Neutrophil (primary cell): ENCODE results near the gene TBX21.

ENCODE experiments used
- H3K27ac ChIP-seq: fragments of 200-600 bp; sonication (generic); 2 replicates; pipeline ENCODE4 v1.5.1; 2016; ENCODE audit warnings: mild to moderate bottlenecking, moderate library complexity
- H3K27me3 ChIP-seq: fragments of 200-600 bp; sonication (generic); 2 replicates; pipeline ENCODE4 v1.6.0; 2016; ENCODE audit warnings: mild to moderate bottlenecking
- H3K36me3 ChIP-seq: fragments of 200-600 bp; sonication (generic); 2 replicates; pipeline ENCODE4 v1.5.1; 2017
- H3K4me1 ChIP-seq, 2 experiments: fragments of 200-600 bp in 1 of 2; sonication (generic) in 1 of 2; 1 replicate in 1 of 2; 2 replicates in 1 of 2; pipeline versions ENCODE4 v1.5.1 to v1.6.1; 2013 to 2016; ENCODE audit warnings: low read depth in 1 of 2, low read length in 1 of 2, mild to moderate bottlenecking in 1 of 2, moderate library complexity in 1 of 2; ENCODE audit not compliant: control insufficient read depth in 1 of 2, insufficient read depth in 1 of 2
- H3K4me3 ChIP-seq, 2 experiments: fragments of 200-600 bp in 1 of 2; sonication (generic) in 1 of 2; 1 replicate in 1 of 2; 2 replicates in 1 of 2; pipeline ENCODE4 v1.5.1; 2013 to 2016; ENCODE audit warnings: low read depth in 1 of 2, low read length in 1 of 2, mild to moderate bottlenecking in 1 of 2, moderate library complexity in 1 of 2
- H3K9me3 ChIP-seq: fragments of 200-600 bp; sonication (generic); 2 replicates; pipeline ENCODE4 v1.5.1; 2016
- TF ChIP-seq, protein P1 (sequence below): fragments of 200-600 bp; sonication (generic); IDR thresholded peaks from 2 replicates; pipeline ENCODE4 v1.5.1; 2016; ENCODE audit warnings: antibody characterized with exemption

TBX21 gene

DNA sequence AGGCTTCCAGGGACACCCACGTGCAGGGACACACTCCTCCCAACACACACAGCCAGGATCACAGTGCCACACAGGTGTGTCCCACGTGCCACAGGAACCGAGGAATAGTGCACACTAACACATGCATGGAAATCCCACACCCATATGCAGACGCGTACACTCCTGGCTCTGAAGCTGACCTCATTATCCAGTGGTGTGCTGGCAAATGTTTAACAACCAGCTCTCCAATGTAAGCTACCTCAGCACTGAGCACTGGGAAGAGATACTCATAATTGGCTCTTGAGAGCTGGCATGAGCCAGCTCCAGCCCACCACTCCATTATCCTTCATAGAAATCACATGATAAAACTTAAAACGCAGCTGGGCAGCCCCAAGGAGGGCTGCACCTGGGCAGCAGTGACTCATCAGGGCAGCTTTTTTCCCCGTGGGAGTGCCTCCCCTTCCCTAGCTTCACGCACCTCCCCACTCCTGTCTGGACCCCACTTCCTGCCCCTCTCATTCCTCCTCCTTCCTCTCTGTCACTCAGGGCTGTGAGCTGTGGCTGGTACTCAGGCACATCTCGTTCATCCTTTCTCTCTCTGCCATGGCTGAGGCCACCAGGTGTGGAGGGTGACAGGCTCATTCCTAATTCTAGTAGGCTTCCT lies 14.9 kb upstream of the TBX21 start:
- TF ChIP-seq, protein P1, sequence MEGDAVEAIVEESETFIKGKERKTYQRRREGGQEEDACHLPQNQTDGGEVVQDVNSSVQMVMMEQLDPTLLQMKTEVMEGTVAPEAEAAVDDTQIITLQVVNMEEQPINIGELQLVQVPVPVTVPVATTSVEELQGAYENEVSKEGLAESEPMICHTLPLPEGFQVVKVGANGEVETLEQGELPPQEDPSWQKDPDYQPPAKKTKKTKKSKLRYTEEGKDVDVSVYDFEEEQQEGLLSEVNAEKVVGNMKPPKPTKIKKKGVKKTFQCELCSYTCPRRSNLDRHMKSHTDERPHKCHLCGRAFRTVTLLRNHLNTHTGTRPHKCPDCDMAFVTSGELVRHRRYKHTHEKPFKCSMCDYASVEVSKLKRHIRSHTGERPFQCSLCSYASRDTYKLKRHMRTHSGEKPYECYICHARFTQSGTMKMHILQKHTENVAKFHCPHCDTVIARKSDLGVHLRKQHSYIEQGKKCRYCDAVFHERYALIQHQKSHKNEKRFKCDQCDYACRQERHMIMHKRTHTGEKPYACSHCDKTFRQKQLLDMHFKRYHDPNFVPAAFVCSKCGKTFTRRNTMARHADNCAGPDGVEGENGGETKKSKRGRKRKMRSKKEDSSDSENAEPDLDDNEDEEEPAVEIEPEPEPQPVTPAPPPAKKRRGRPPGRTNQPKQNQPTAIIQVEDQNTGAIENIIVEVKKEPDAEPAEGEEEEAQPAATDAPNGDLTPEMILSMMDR, result no peak
- Histone ChIP-seq H3K4me1 (no peaks in the 10 kb centered on the region), H3K36me3 (no peaks in the 10 kb centered on the region), H3K27ac (no peak overlapping the region), H3K9me3 (no peaks in the 10 kb centered on the region), H3K4me3 (no peak overlapping the region), H3K27me3 (peaks cover 95% of the 10 kb centered on the region)

DNA sequence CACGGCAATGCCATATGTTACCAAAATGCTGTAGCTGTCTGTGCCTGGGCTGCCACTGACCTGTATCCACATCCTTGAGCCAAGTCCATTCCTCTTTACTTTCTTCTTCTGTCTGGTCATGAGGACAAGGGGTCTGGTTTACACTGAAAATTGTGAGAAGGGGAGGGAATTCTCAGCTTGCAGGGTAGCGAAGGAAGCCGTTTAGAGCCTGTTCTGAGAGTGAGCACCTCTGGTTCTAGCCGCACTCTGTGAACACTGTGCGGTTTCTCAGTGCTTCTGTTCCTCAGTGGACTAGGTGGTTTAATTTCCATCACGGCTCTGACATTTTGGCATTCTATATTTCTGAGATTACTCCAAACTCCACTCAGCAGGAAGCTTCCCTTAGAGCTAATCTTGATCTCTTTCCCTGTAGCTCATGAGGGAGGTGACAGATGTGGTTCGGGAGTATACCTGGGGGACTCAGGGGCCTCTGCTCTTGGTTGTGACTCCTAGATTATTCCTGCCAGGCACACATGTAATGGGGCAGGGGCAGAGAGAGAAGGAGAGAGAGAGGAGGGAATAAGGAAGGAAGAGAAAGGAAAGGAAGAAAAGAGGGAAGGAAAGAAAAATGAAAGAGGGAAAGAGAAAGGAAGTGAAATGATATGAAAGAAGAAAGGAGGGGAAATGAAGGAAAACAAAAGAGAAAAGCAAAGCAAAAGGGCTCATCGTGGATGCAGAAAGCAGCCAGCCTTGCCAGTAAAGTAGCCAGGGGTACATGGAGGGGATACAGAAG lies 14.2 kb upstream of the TBX21 start:
- H3K27me3 ChIP-seq, result peaks cover 93% of the 10 kb centered on the region
- TF ChIP-seq, protein P1, result no peak
- no peaks in the 10 kb centered on the region for H3K9me3 ChIP-seq
- no peak overlapping the region for H3K27ac ChIP-seq
- H3K4me3 ChIP-seq, result no peak overlapping the region
- H3K36me3 ChIP-seq, result no peaks in the 10 kb centered on the region
- no peaks in the 10 kb centered on the region for H3K4me1 ChIP-seq

DNA sequence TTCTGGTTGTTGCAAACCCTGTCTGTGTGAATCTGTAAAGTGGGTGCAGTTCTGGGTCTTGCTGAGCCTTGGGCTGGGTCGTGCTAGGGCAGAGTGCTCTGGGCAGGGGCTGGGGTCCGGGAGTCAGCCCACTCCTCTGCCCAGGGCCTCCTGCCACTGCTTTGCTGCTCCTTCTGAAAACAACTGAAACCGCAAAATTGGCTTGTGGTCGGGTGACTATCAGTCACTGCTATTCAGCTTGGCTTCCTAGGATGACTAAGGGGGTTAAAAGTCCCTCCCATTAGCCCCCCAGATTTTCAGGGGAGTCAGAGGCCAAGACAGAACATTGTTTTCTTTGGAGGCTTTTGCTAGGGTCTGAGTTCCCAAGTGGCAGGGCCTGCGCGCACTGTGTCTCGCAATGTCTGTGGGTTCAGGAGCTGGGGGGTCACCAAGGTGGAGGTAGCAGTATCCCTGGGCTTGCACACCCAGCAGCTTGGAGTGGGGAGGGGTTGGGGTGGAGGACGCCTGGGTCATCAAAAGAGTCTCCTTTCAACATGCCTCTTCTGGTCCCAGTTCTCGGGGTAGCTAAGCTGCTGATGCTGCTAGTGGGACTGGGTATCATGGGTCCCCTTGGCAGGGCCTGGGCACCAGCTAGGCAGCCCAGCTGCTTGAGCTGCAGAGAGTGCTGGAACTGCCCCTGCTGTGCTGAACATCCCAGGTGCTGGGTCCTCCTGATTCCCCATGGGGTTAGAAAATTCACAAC lies 13.5 kb upstream of the TBX21 start:
- no peaks in the 10 kb centered on the region for H3K36me3 ChIP-seq
- no peak overlapping the region for H3K4me3 ChIP-seq
- TF ChIP-seq, protein P1, result no peak
- no peaks in the 10 kb centered on the region for H3K4me1 ChIP-seq
- peaks cover 93% of the 10 kb centered on the region for H3K27me3 ChIP-seq
- H3K9me3 ChIP-seq, result no peaks in the 10 kb centered on the region
- no peak overlapping the region for H3K27ac ChIP-seq

DNA sequence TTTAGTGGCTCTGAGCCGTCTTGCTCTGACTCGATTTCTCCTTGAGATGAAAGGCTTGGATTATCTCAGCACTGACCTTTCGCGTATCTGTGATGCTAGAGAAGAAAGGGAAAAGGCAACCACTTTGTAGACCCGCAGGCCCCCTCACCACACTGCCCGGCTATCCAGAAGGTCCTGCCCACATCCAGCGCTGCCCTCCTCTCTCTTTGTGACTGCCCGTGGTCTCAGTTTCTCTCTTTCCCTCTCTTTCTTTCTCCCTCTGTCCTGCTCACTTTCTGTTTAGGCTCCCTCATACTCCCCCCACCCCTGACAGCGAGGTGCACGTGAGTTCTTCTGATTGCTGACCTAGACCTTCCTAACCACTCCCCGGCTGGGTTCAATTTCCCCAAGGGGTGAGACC lies 12.8 kb upstream of the TBX21 start:
- TF ChIP-seq, protein P1, result no peak
- Histone ChIP-seq H3K9me3 (no peaks in the 10 kb centered on the region), H3K27ac (no peak overlapping the region), H3K27me3 (peaks cover 93% of the 10 kb centered on the region), H3K36me3 (no peaks in the 10 kb centered on the region), H3K4me3 (no peak overlapping the region), H3K4me1 (no peaks in the 10 kb centered on the region)

DNA sequence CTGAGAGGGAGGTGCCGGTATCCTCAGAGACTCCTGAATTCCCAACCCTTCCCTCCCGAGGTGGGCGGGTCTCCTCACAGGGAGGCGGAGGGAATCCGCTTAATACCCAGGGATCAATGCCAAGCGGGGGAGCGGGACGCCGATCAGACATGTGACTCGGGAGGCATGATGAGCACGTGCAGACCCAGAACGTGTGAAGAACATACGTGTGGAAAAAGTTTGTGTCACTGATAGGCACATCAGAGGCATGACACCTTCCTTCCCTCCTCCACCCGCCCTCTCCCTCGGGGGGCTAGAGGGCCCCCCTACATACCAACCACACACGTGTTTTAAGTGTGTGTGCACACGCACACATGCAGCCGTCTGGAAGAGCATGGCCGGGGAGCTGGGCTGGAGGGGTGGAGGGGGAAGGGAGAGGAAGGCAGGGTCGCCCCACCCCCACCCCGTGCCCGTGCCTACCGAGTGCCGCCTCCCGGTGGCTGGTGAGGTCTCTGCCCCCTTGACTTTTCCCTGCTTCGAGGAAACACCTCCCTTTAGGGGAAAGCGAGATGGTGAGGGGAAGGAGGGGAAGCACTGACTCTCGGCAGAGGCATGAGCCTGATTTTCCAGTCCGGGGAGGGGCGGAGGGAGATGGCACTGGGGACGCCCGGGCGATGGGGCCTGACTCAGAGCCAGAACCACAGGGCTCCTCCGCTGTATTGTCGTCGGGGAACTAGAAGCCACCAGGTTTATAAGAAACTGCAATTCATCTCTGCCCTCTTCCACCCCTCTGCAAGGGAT lies 12.1 kb upstream of the TBX21 start:
- Histone ChIP-seq H3K36me3 (no peaks in the 10 kb centered on the region), H3K4me1 (no peaks in the 10 kb centered on the region), H3K9me3 (no peaks in the 10 kb centered on the region), H3K27ac (no peak overlapping the region), H3K4me3 (no peak overlapping the region), H3K27me3 (peaks cover 93% of the 10 kb centered on the region)
- TF ChIP-seq, protein P1, result no peak
